HL-60 (cell line): Measurements from ENCODE around the gene LARP1B.

ENCODE experiments used
- DNase-seq, 2 experiments: peaks; one replicate each; pipeline ENCODE4 v3.0.0-alpha.2; 2010 to 2020; ENCODE audit warnings: low read depth in 1 of 2, low spot score in 1 of 2
- H3K27ac ChIP-seq: fragments of 250-450 bp; sonication (Bioruptor Pico); replicated peaks from 2 replicates; pipeline ENCODE4 v1.5.1; 2020; ENCODE audit warnings: mild to moderate bottlenecking, moderate library complexity
- H3K27me3 ChIP-seq: fragments of 250-450 bp; sonication (Bioruptor Pico); 2 replicates; pipeline ENCODE4 v1.5.1; 2021; ENCODE audit warnings: mild to moderate bottlenecking, moderate library complexity; ENCODE audit not compliant: insufficient read depth, poor library complexity, severe bottlenecking
- H3K4me3 ChIP-seq: replicated peaks from 2 replicates; pipeline ENCODE4 v1.5.1; 2011; ENCODE audit warnings: mild to moderate bottlenecking, control low read depth, low read length; ENCODE audit not compliant: insufficient read depth
- GABPA ChIP-seq: IDR thresholded peaks from 2 replicates; pipeline ENCODE4 v1.6.1; 2012; ENCODE audit warnings: low read depth
- POLR2AphosphoS5 ChIP-seq: IDR thresholded peaks from 2 replicates; pipeline ENCODE4 v1.6.1; 2012; ENCODE audit warnings: low read depth
- REST ChIP-seq: IDR thresholded peaks from 2 replicates; pipeline ENCODE4 v1.6.1; 2012; ENCODE audit warnings: low read depth; ENCODE audit not compliant: insufficient replicate concordance
- SPI1 ChIP-seq: IDR thresholded peaks from 2 replicates; pipeline ENCODE4 v1.6.1; 2012; ENCODE audit warnings: low read depth, mild to moderate bottlenecking, borderline replicate concordance
- TF ChIP-seq, protein P1 (sequence below): IDR thresholded peaks from one replicate; pipeline ENCODE4 v1.5.1; 2011; ENCODE audit warnings: low read length, control low read depth, inconsistent platforms; ENCODE audit not compliant: insufficient read depth

The LARP1B gene

DNA sequence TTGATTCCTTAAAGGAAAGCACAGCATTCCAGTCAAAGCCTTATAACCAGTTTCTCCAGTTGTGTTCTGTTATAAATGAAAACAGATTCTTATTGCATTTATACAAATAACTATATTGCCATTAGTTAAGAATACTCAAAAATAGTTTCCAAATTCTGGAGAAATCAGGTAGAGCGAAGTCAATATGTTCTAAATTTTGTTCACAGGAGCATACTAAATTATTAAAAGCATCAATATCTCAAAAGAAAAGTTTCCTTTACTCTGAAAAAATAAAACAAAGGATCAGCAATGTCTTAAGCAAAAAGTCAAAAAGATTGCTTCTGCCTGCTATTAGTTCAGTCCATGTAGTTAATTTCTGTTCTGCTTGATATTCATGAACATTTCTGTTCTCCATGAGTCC lies 186.8 kb downstream of the LARP1B start:
- Histone ChIP-seq H3K27me3 (no peaks in the 10 kb centered on the region), H3K27ac (no peak overlapping the region), H3K4me3 (no peak overlapping the region)
- no peak for TF ChIP-seq REST
- no peak for TF ChIP-seq GABPA
- no peak for TF ChIP-seq POLR2AphosphoS5
- TF ChIP-seq, protein P1, sequence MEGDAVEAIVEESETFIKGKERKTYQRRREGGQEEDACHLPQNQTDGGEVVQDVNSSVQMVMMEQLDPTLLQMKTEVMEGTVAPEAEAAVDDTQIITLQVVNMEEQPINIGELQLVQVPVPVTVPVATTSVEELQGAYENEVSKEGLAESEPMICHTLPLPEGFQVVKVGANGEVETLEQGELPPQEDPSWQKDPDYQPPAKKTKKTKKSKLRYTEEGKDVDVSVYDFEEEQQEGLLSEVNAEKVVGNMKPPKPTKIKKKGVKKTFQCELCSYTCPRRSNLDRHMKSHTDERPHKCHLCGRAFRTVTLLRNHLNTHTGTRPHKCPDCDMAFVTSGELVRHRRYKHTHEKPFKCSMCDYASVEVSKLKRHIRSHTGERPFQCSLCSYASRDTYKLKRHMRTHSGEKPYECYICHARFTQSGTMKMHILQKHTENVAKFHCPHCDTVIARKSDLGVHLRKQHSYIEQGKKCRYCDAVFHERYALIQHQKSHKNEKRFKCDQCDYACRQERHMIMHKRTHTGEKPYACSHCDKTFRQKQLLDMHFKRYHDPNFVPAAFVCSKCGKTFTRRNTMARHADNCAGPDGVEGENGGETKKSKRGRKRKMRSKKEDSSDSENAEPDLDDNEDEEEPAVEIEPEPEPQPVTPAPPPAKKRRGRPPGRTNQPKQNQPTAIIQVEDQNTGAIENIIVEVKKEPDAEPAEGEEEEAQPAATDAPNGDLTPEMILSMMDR: no peak
- TF ChIP-seq SPI1: no peak
- no peak for DNase-seq

DNA sequence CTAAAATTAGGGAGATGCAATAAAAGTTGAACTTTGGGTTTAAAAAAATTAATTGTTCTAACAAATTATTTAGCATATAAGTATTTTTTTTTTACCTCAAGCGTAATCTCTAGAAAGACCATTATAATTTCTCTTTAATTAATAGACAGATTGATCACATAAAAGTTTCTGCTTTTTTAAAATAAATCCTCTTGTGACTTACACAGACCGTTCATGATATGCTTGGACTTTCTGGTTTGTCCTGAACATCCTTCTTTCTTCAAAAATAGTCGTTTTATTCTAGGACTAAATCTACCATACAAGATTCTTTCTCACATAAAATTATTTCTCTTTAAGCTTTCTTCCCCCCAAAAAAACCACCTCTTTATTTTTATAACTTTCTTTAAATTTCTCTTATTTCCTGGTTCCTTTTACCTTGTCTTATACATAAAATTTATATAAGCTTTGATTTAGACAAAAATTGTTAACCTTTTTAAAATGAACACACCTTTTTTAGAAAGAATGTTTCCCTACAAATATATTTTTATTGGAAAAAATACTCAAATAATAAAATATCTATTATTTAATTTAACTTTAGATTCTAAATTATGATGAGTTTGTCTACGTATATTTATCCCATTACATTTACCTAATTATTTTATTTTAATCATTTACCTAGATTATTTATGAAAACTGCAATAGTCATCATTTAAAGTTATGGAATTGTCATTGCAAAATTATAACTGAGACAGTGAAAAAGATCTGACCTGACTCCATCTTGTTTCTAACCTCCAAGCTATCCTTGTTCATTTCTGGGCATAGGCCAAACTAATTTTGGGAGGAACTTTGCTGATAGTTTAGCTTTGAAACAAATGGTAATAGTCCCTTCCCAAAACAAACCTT lies 188.9 kb downstream of the LARP1B start:
- TF ChIP-seq REST (no peak), SPI1 (no peak), GABPA (no peak), POLR2AphosphoS5 (no peak)
- TF ChIP-seq, protein P1: no peak
- no peak overlapping the region for H3K4me3 ChIP-seq
- no peak for DNase-seq
- H3K27ac ChIP-seq: no peak overlapping the region
- no peaks in the 10 kb centered on the region for H3K27me3 ChIP-seq

GRCh38 chr4:128255906-128256305 lies 194.8 kb downstream of the LARP1B start:
- Histone ChIP-seq H3K27ac (no peak overlapping the region), H3K27me3 (no peaks in the 10 kb centered on the region), H3K4me3 (no peak overlapping the region)
- no peak for DNase-seq
- TF ChIP-seq GABPA (no peak), REST (no peak), SPI1 (no peak), POLR2AphosphoS5 (no peak)
- TF ChIP-seq, protein P1: no peak
